ENCODE data around the gene PHACTR3. TPM values are rescaled to one million over a fixed set of nuclear protein-coding genes. Genes with fewer than 3 reads are reported as not detected.

PHACTR3 gene
- total RNA-seq, 2 donors from 2014 or later = 0.34 TPM; not detected in 1

GRCh38 chr20:59634435-59635005, 30.2 kb downstream of the PHACTR3 start:
- intact Hi-C loops (cut with DNase I) = no loop called here
- Histone ChIP-seq H3K27me3 (replicated peaks; ENCODE audit: insufficient read depth) (no peaks in the 10 kb centered on the region), H3K9me3 (no peaks in the 10 kb centered on the region), H3K4me3 (no peak overlapping the region), H3K4me1 (replicated peaks) (no peaks in the 10 kb centered on the region), H3K27ac (no peak overlapping the region), H3K36me3 (no peaks in the 10 kb centered on the region)
- WGBS = 73% methylated on average over 18 of the region's 18 CpGs
- DNase-seq (ENCODE audit: low spot score) = no peak
- TF ChIP-seq CTCF (IDR thresholded peaks at IDR 0.05) (no peak), POLR2AphosphoS5 (IDR thresholded peaks at IDR 0.05) (no peak)

GRCh38 chr20:59636766-59637370, 32.5 kb downstream of the PHACTR3 start:
- TF ChIP-seq POLR2AphosphoS5 (IDR thresholded peaks at IDR 0.05) = no peak
- TF ChIP-seq CTCF (IDR thresholded peaks at IDR 0.05) = no peak
- TF ChIP-seq POLR2A (IDR thresholded peaks at IDR 0.05) = no peak
- 47% methylated on average over 3 of the region's 3 CpGs for WGBS
- intact Hi-C loops (cut with DNase I) = no loop called here
- H3K4me3 ChIP-seq = no peak overlapping the region
- no peaks in the 10 kb centered on the region for H3K9me3 ChIP-seq
- H3K27me3 ChIP-seq (replicated peaks; ENCODE audit: insufficient read depth) = no peaks in the 10 kb centered on the region
- H3K27ac ChIP-seq = no peak overlapping the region
- H3K36me3 ChIP-seq = no peaks in the 10 kb centered on the region
- no peaks in the 10 kb centered on the region for H3K4me1 ChIP-seq (replicated peaks)
- DNase-seq (ENCODE audit: low spot score) = no peak

- Histone ChIP-seq H3K9me3 (no peaks in the 10 kb centered on the region), H3K36me3 (no peaks in the 10 kb centered on the region), H3K27me3 (replicated peaks; ENCODE audit: insufficient read depth) (no peaks in the 10 kb centered on the region), H3K27ac (no peak overlapping the region), H3K4me1 (replicated peaks) (no peaks in the 10 kb centered on the region), H3K4me3 (no peak overlapping the region)
- intact Hi-C loops (cut with DNase I) = no loop called here
- TF ChIP-seq POLR2AphosphoS5 (IDR thresholded peaks at IDR 0.05) (no peak), POLR2A (IDR thresholded peaks at IDR 0.05) (no peak), CTCF (IDR thresholded peaks at IDR 0.05) (no peak)
- WGBS = 88% methylated on average over 5 of the region's 5 CpGs
- no peak for DNase-seq (ENCODE audit: low spot score)
Observed at GRCh38 chr20:59640267-59640666, 35.9 kb downstream of the PHACTR3 start.

- 81% methylated on average over 12 of the region's 12 CpGs for WGBS
- no peaks in the 10 kb centered on the region for H3K27me3 ChIP-seq (replicated peaks; ENCODE audit: insufficient read depth)
- no peaks in the 10 kb centered on the region for H3K36me3 ChIP-seq
- TF ChIP-seq POLR2AphosphoS5 (IDR thresholded peaks at IDR 0.05) = no peak
- no peak for TF ChIP-seq POLR2A (IDR thresholded peaks at IDR 0.05)
- TF ChIP-seq CTCF (IDR thresholded peaks at IDR 0.05) = no peak
- no peak overlapping the region for H3K27ac ChIP-seq
- H3K4me1 ChIP-seq (replicated peaks) = no peaks in the 10 kb centered on the region
- H3K4me3 ChIP-seq = no peak overlapping the region
- DNase-seq (ENCODE audit: low spot score) = no peak
- H3K9me3 ChIP-seq = no peaks in the 10 kb centered on the region
- intact Hi-C loops (cut with DNase I) = no loop called here
Observed at GRCh38 chr20:59643615-59644061, 39.3 kb downstream of the PHACTR3 start.

GRCh38 chr20:59644371-59644939, 40.1 kb downstream of the PHACTR3 start:
- Histone ChIP-seq H3K36me3 (no peaks in the 10 kb centered on the region), H3K4me3 (no peak overlapping the region), H3K27ac (no peak overlapping the region), H3K4me1 (replicated peaks) (no peaks in the 10 kb centered on the region), H3K9me3 (no peaks in the 10 kb centered on the region), H3K27me3 (replicated peaks; ENCODE audit: insufficient read depth) (no peaks in the 10 kb centered on the region)
- WGBS = 91% methylated on average over 10 of the region's 10 CpGs
- no peak for DNase-seq (ENCODE audit: low spot score)
- no peak for TF ChIP-seq POLR2A (IDR thresholded peaks at IDR 0.05)
- no peak for TF ChIP-seq POLR2AphosphoS5 (IDR thresholded peaks at IDR 0.05)
- no peak for TF ChIP-seq CTCF (IDR thresholded peaks at IDR 0.05)
- intact Hi-C loops (cut with DNase I) = no loop called here

All from prostate gland (tissue), 2 donors.